GM19467 (cell line): ENCODE measurements around the gene ETNPPL.

Experiments
- ATAC-seq: cut with Tn5 transposase; IDR thresholded peaks from one replicate; pipeline ENCODE4 v1.9.1; 2021; ENCODE audit warnings: mild to moderate bottlenecking, moderate library complexity; ENCODE audit not compliant: unreplicated experiment

ETNPPL gene

GRCh38 chr4:108702960-108703359 lies 59.9 kb downstream of the ETNPPL start:
- no peak for ATAC-seq

- no peak for ATAC-seq
Observed at GRCh38 chr4:108700081-108700757, 62.6 kb downstream of the ETNPPL start.

DNA sequence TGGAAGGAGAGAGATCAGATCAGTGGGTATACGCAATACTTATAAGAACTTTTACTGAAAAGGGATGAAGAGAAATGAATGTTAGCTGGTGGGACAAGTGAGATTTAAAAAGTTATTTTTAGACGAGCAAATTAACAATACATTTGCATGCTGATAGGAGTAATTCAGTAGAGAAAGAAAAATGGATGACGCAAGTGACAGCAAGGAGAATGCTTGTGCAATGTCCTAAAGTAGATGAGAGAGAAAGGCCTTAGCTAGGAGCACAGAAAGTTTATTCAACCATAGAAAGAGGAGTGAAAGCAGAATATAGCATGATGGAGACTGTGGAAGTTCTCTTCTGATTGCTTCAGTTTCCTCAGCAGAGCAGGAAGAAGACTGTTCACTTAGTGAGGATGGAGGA lies 66.7 kb downstream of the ETNPPL start:
- no peak for ATAC-seq

GRCh38 chr4:108695062-108695461 lies 67.8 kb downstream of the ETNPPL start:
- no peak for ATAC-seq

DNA sequence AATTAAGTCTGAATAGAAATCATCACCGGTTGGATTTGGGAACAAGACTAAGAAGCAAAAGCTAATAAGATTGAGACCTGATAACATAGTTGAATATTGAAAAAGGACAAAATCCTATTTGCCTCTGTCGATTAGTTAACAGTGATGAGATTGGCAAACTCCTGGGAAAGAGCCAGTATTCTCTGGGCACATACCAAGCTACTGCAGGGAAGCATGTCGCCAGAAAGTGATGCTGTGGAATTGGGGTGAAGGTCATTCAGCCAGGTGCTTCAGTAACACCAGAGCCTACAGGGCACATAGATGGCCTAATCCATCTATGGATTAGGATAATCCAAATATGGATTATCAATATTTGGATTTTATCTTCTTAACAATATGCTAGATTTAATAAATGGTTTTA lies 68.4 kb downstream of the ETNPPL start:
- no peak for ATAC-seq

GRCh38 chr4:108693819-108694218 lies 69.0 kb downstream of the ETNPPL start:
- no peak for ATAC-seq

DNA sequence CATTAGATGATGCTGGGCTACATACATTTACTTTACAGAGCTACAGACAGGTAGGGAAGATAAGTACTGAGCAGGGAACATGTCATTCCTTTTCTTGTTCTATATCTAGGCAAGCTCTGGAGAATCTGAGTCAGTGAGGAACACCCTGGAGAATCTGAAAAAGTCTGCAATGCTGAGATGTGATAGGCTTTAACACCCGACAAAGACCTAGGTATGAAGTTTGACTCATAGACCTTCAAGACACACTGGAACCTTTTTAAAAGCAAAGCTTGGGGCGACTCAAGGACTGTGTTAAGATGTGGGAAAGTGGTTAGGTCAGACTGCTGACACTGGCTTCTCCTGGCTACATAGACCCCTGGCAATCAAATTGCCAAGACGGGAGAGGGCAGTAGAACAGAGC lies 69.6 kb downstream of the ETNPPL start:
- ATAC-seq: no peak
